CD8-positive, alpha-beta memory T cell (primary cell): ENCODE results near the gene CSTB. TPM values are rescaled to one million over a fixed set of nuclear protein-coding genes. Genes with fewer than 3 reads are reported as not detected.
"Not testable (repeated sequence)": the region's sequence is repeated elsewhere in the genome, so short reads cannot be mapped to it uniquely, and the experiment has no call there.

Source experiments
- CTCF ChIA-PET: fragments of 350-600 bp; sonication (Branson Sonifier 250); formaldehyde crosslinking; loops from one replicate; lab custom pipeline; 2021; ENCODE audit warnings: antibody characterized with exemption; lab: Charles Lee
- POLR2A ChIA-PET: fragments of 350-600 bp; sonication (Branson Sonifier 250); formaldehyde crosslinking; loops from one replicate; lab custom pipeline; 2021; ENCODE audit warnings: antibody characterized with exemption; lab: Charles Lee
- DNase-seq, 5 donors: peaks; one replicate each; pipeline versions ENCODE4 v3.0.0 to v3.0.0-alpha.2; 2020 to 2022; ENCODE audit warnings: mixed read lengths in 1 of 5
- H3K27ac ChIP-seq: one replicate; pipeline ENCODE4 v1.7.0; 2013; ENCODE audit warnings: low read depth, mild to moderate bottlenecking, low read length, moderate library complexity
- H3K27me3 ChIP-seq: 2 replicates; pipeline ENCODE4 v1.7.0; 2013; ENCODE audit warnings: low read length, mild to moderate bottlenecking; ENCODE audit not compliant: insufficient read depth, poor library complexity, severe bottlenecking
- H3K36me3 ChIP-seq: 2 replicates; pipeline ENCODE4 v1.7.0; 2013; ENCODE audit warnings: mild to moderate bottlenecking, low read length, moderate library complexity; ENCODE audit not compliant: insufficient read depth
- H3K4me1 ChIP-seq: 2 replicates; pipeline ENCODE4 v1.7.0; 2013; ENCODE audit warnings: mild to moderate bottlenecking, low read length, moderate library complexity; ENCODE audit not compliant: insufficient read depth
- H3K4me3 ChIP-seq: 2 replicates; pipeline ENCODE4 v1.7.0; 2013; ENCODE audit warnings: mild to moderate bottlenecking, low read length
- H3K9me3 ChIP-seq: 2 replicates; pipeline ENCODE4 v1.7.0; 2013; ENCODE audit warnings: mild to moderate bottlenecking, low read length
- H3K27ac Mint-ChIP-seq, 8 donors: one replicate each; pipeline ENCODE4 v1.8.0; 2020 to 2021; ENCODE audit warnings: mixed read lengths in 8 of 8, mild to moderate bottlenecking in 6 of 8, inconsistent platforms in 3 of 8, moderate library complexity in 3 of 8
- H3K27me3 Mint-ChIP-seq, 2 donors: one replicate each; pipeline ENCODE4 v1.8.0; 2020 to 2021; ENCODE audit warnings: mixed read lengths in 2 of 2, mild to moderate bottlenecking in 1 of 2, moderate library complexity in 1 of 2
- H3K36me3 Mint-ChIP-seq, 3 donors: one replicate each; pipeline ENCODE4 v1.8.0; 2020 to 2021; ENCODE audit warnings: mixed read lengths in 3 of 3, inconsistent platforms in 1 of 3, mild to moderate bottlenecking in 1 of 3
- H3K4me1 Mint-ChIP-seq, 3 donors: one replicate each; pipeline ENCODE4 v1.8.0; 2020 to 2021; ENCODE audit warnings: mixed read lengths in 3 of 3, inconsistent platforms in 1 of 3, mild to moderate bottlenecking in 1 of 3
- H3K4me3 Mint-ChIP-seq, 7 donors: one replicate each; pipeline ENCODE4 v1.8.0; 2020 to 2021; ENCODE audit warnings: mixed read lengths in 7 of 7, mild to moderate bottlenecking in 6 of 7, moderate library complexity in 4 of 7, inconsistent platforms in 2 of 7
- H3K9me3 Mint-ChIP-seq, 5 donors: one replicate each; pipeline ENCODE4 v1.8.0; 2020 to 2022; ENCODE audit warnings: mixed read lengths in 5 of 5, mild to moderate bottlenecking in 3 of 5, moderate library complexity in 2 of 5, inconsistent platforms in 1 of 5
- polyA plus RNA-seq: library from polyadenylated mRNA; unstranded; fragments of 300-500 nt; fragmentation: Illumina TruSeq; gene quantifications from one replicate; pipeline ENCODE4 v1.2.3, GENCODE V29; 2021
- total RNA-seq, 2 experiments: library from RNA; stranded (reverse); gene quantifications; one replicate each; pipeline ENCODE4 v1.2.3, GENCODE V29; 2021

Gene CSTB, protein sequence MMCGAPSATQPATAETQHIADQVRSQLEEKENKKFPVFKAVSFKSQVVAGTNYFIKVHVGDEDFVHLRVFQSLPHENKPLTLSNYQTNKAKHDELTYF
- total RNA-seq (10 to 100 TPM; 48.0 to 48.4 TPM), polyA plus RNA-seq (79.1 TPM)

DNA sequence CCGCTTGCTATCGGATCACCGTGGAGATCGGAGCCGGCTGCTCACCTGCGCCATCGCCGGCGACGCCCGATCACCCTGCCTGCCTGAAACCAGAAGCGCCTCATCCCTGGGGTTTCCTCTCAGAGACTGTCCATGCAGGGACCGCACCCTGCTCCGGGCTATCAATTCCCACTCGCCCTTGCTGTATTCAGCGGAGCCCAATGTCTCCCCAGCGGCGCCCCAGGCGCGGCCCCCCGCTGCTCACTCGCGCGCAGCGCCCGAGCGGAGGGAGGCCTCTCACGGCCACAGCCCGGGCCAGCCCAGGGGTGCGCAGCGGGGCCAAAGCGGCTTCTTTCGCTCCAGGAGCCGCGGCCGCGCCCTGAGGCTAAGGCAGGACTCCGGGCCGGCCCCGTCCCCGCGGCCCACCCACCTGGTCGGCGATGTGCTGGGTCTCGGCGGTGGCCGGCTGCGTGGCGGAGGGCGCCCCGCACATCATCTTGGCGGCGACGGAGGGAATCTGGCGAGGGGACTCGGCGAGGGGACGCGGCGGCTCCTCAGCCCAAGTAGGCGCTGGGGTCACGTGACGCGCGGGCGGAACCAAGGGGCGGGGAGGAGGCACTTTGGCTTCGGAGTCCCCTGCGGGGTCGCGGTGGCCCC lies at the start of gene CSTB:
Gene CSTB, minus strand, starts transcription at position 514 of the 636 bp plus-strand sequence. Its CDS starts 39 bp downstream, at position 475.
- Histone ChIP-seq H3K9me3 (no peaks in the 10 kb centered on the region), H3K27me3 (no peaks in the 10 kb centered on the region), H3K4me1 (peaks cover 27% of the 10 kb centered on the region), H3K36me3 (no peaks in the 10 kb centered on the region), H3K27ac (peak within 1 kb of the TSS; percentile 72), H3K4me3 (peak within 1 kb of the TSS; percentile 91)
- Mint-ChIP-seq H3K27me3 (no peaks in the 10 kb centered on the region), H3K4me3 (peak within 1 kb of the TSS; percentile 87 to 97 (median 92)), H3K27ac (peak within 1 kb of the TSS; percentile 46 to 90 (median 84)), H3K9me3 (no peaks in the 10 kb centered on the region), H3K4me1 (peaks cover 26 to 47% (median 34%) of the 10 kb centered on the region in 3 donors), H3K36me3 (peaks cover 1 to 36% (median 8%) of the 10 kb centered on the region in 3 donors)
- ChIA-PET POLR2A (no interaction called here), CTCF (no interaction called here)
- peak; percentile 75 to 89 (median 82) for DNase-seq

DNA sequence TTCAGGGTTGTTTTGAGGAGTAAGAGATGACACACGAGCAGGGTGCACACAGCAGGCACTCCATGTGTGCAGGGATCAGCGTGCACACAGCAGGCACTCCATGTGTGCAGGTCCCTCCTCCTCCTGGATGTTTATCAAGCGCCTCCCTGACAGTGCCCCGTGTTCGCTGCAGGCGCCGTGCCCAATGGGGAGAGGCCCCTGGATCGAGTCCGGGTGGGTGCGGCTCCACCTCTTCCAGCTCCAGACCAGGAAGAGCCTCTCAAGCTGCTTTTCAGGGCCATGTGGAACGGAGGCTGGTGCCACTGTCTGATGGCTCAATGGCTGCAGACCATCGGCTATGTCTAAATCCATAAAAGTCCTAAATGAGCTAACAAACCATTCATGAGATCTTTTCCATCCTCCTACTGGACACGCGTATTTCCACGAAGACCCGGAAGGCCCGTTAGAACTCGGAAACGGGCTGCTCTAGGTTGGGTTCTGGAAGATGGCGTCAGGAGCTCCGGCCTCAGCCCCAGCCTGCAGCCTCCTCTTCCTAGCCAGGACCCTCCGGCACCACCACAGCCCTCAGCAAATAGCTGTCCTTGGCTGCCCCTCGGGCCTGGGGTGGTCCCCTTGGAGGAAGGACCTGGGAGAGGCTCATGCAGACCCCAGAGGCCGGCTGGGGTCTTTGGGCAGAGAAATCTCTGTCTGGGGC lies 49.3 kb upstream of the CSTB start:
- Mint-ChIP-seq H3K36me3 (peaks cover 0 to 2% (median 0%) of the 10 kb centered on the region in 3 donors), H3K27me3 (peaks cover 9 to 16% of the 10 kb centered on the region in 2 donors), H3K9me3 (no peaks in the 10 kb centered on the region), H3K27ac (no peak overlapping the region), H3K4me1 (no peaks in the 10 kb centered on the region), H3K4me3 (no peak overlapping the region)
- DNase-seq, result peak in 1 of 5 donors; percentile 39
- Histone ChIP-seq H3K4me3 (no peak overlapping the region), H3K27me3 (no peaks in the 10 kb centered on the region), H3K36me3 (no peaks in the 10 kb centered on the region), H3K9me3 (no peaks in the 10 kb centered on the region), H3K27ac (no peak overlapping the region), H3K4me1 (no peaks in the 10 kb centered on the region)
- ChIA-PET CTCF (no interaction called here), POLR2A (no interaction called here)

DNA sequence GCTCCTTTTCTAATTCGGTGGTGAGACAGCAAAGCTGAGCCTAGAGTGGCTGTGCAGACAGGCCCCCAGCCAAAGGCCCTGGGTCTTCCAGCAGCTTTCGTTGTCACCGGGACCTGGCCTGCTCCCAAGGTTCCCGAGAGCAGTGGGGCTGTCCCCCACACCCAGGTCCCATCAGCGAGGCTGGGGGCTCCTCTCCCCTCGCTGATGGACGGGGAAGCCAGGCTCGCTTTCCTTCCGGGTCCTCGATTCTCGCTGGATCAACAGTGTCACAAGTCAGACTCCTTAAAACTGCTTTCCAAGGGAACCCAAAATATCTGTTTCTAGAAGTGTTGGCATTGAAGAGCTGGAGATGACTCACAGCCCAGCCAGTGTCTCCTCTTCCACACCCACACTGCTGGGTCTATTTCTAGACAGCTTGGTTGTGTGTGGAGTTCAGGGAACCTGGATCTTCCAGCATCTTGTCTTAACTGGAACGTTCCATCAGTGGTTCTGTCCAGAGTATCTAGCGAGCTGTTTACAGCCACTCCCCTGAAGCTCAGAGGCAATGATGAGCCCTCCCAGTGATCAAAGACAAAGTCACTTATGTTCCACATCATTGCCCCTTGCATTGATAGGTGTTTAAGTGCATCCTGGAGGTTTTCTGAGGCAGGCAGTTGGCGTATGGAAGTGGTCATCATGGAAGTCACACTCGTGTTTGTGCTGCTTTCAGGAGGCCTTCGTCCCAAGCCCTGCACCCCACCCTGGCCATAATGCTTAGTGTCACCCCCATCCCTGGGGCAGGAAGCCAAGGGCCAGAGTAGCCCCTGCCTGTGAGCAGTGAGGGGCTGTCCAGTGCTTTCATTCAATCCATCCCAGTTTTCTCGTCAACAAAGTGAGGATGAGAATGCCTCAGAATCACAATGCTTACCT lies 48.5 kb upstream of the CSTB start:
- H3K4me1 ChIP-seq, result no peaks in the 10 kb centered on the region
- no peaks in the 10 kb centered on the region for H3K36me3 ChIP-seq
- H3K9me3 Mint-ChIP-seq, result no peaks in the 10 kb centered on the region
- peaks cover 2 to 13% of the 10 kb centered on the region in 2 donors for H3K27me3 Mint-ChIP-seq
- peak overlapping the region; percentile 3 for H3K27ac ChIP-seq
- H3K4me3 ChIP-seq, result no peak overlapping the region
- no peaks in the 10 kb centered on the region for H3K9me3 ChIP-seq
- DNase-seq, result peak in 1 of 5 donors; percentile 39
- no peak overlapping the region for H3K27ac Mint-ChIP-seq
- H3K4me1 Mint-ChIP-seq, result no peaks in the 10 kb centered on the region
- ChIA-PET POLR2A (no interaction called here), CTCF (no interaction called here)
- H3K36me3 Mint-ChIP-seq, result peaks cover 0 to 2% (median 0%) of the 10 kb centered on the region in 3 donors
- H3K27me3 ChIP-seq, result no peaks in the 10 kb centered on the region
- no peak overlapping the region for H3K4me3 Mint-ChIP-seq

DNA sequence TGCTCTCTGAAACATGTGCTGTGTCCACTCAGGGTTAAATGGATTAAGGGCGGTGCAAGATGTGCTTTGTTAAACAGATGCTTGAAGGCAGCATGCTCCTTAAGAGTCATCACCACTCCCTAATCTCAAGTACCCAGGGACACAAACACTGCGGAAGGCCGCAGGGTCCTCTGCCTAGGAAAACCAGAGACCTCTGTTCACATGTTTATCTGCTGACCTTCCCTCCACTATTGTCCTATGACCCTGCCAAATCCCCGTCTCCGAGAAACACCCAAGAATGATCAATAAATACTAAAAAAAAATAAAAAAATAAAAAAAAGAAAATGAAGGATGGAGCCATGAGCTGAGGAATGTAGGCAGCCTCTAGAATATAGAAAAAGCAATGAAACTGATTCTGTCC lies 46.6 kb upstream of the CSTB start:
- H3K4me3 Mint-ChIP-seq, H3K27me3 Mint-ChIP-seq, H3K27me3 ChIP-seq, H3K9me3 ChIP-seq, H3K36me3 Mint-ChIP-seq, H3K4me1 Mint-ChIP-seq, H3K4me1 ChIP-seq, H3K27ac Mint-ChIP-seq, DNase-seq, H3K9me3 Mint-ChIP-seq, H3K27ac ChIP-seq, H3K36me3 ChIP-seq, CTCF ChIA-PET, H3K4me3 ChIP-seq: not testable (repeated sequence)
- POLR2A ChIA-PET, result interaction anchor here (0.6 kb wide), 1 partner anchor 12 kb away, joined by 3 read pairs; no protein-coding TSS in a partner anchor

DNA sequence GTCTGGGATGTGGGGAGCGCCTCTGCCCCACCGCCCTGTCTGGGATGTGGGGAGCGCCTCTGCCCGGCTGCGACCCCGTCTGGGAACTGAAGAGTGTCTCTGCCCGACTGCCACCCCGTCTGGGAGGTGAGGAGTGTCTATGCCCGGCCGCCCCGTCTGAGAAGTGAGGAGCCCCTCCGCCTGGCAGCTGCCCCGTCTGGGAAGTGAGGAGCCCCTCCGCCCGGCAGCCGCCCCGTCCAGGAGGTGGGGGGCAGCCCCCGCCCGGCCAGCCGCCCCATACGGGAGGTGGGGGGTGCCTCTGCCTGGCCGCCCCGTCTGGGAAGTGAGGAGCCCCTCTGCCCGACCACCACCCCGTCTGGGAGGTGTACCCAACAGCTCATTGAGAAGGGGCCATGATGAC lies 46.1 kb upstream of the CSTB start:
- H3K36me3 Mint-ChIP-seq, H3K4me1 Mint-ChIP-seq, H3K4me3 Mint-ChIP-seq, H3K4me3 ChIP-seq, CTCF ChIA-PET, H3K36me3 ChIP-seq, POLR2A ChIA-PET, H3K27me3 ChIP-seq, H3K27me3 Mint-ChIP-seq, H3K27ac Mint-ChIP-seq, H3K9me3 Mint-ChIP-seq, H3K4me1 ChIP-seq, H3K27ac ChIP-seq, H3K9me3 ChIP-seq: not testable (repeated sequence)
- DNase-seq, result peak in 1 of 5 donors; percentile 31

DNA sequence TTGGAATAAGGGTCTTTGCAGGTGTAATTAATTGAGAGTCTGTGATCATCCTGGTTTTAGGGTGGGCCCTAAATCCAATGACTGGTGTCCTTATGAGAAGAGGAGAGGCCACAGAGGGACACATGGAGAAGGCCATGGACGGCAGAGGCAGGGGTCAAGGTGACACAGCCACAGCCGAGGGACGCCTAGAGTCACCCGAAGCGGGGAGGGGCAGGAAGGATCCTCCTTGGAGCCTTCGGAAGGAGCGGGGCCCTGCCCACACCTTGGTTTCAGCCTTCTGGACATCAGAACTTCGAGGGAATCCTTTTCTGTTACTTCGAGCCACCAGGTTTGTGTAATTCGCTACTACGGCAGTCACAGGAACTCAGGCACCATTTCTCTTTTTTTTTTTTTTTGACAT lies 44.4 kb upstream of the CSTB start:
- peak in 1 of 5 donors; percentile 10 for DNase-seq
- Histone ChIP-seq H3K4me3 (no peak overlapping the region), H3K27me3 (no peaks in the 10 kb centered on the region), H3K9me3 (no peaks in the 10 kb centered on the region), H3K36me3 (no peaks in the 10 kb centered on the region), H3K27ac (no peak overlapping the region), H3K4me1 (no peaks in the 10 kb centered on the region)
- no peak overlapping the region for H3K4me3 Mint-ChIP-seq
- H3K36me3 Mint-ChIP-seq, result peaks cover 0 to 10% (median 0%) of the 10 kb centered on the region in 3 donors
- ChIA-PET CTCF (interaction anchor here (1.0 kb wide), 1 partner anchor 107 kb away, joined by 3 read pairs; no protein-coding TSS in a partner anchor), POLR2A (no interaction called here)
- peak overlapping the region in 1 of 8 donors; percentile 54 for H3K27ac Mint-ChIP-seq
- peaks cover 0 to 5% (median 3%) of the 10 kb centered on the region in 5 donors for H3K9me3 Mint-ChIP-seq
- peaks cover 0 to 6% of the 10 kb centered on the region in 2 donors for H3K27me3 Mint-ChIP-seq
- H3K4me1 Mint-ChIP-seq, result no peaks in the 10 kb centered on the region

DNA sequence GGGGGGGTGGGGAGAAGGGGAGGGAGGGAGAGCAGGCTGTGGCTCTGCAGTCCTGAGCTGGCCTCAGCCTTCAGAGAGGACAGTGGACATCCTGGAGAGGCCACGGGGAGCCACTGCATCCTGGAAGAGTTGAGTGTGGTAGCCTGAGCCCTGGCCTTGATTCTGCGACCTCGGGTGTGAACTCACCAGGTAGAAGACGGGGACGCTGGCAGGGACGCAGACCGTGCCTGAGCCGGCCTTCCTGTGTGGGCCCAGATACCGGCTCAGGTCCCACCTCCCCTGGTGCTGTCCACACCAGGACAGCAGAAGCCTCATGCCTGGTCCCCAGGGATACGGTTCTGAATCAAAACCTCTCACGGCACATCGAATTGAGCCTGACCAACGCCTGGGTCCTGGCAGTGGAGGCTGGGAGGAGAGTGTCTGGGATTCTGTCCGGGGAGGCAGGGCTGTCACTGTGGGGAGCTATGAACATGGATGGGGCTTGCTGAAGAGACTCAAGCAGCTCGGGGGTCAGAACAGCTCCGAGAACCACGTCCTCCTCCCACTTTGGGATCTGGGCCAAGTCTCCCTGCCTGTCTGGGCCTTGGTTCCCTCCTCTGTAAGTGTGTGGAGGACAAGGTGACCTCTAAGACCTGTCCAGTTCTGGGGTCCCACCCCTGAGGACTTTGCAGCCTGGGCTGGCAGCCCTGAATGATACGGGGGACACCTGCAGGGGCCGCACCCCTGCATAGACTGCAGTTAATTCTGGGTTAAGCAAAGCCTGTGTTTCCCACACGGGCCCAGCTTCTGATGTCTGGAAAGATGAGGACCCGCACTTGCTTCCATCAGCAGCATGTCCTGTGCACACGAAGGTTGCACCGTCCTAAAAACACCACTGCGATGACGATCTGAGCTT lies 43.6 kb upstream of the CSTB start:
- DNase-seq, result peak in 1 of 5 donors; percentile 24
- Histone ChIP-seq H3K36me3 (no peaks in the 10 kb centered on the region), H3K9me3 (no peaks in the 10 kb centered on the region), H3K27me3 (no peaks in the 10 kb centered on the region), H3K4me3 (no peak overlapping the region), H3K4me1 (no peaks in the 10 kb centered on the region), H3K27ac (peak overlapping the region; percentile 16)
- Mint-ChIP-seq H3K27me3 (peaks cover 0 to 6% of the 10 kb centered on the region in 2 donors), H3K27ac (no peak overlapping the region), H3K4me1 (peaks cover 2% of the 10 kb centered on the region in 3 donors), H3K36me3 (peaks cover 0 to 10% (median 0%) of the 10 kb centered on the region in 3 donors), H3K9me3 (peaks cover 0 to 5% (median 3%) of the 10 kb centered on the region in 5 donors), H3K4me3 (no peak overlapping the region)
- ChIA-PET CTCF (no interaction called here), POLR2A (no interaction called here)
